ENCODE results near the gene TMEM187.

- TF ChIP-seq CTCF (IDR thresholded peaks at IDR 0.05) (no peak), POLR2A (IDR thresholded peaks at IDR 0.05) (no peak)
Observed at GRCh38 chrX:153981771-153982533, 9.4 kb downstream of the TMEM187 start.

Data from heart left ventricle (tissue), 13 donors.